Vagina (tissue), 2 donors: ENCODE measurements around the gene MICAL3. TPM values are rescaled to one million over a fixed set of nuclear protein-coding genes. Genes with fewer than 3 reads are reported as not detected.
"Not testable (repeated sequence)": the region's sequence is repeated elsewhere in the genome, so short reads cannot be mapped to it uniquely, and the experiment has no call there.

Source experiments
- DNase-seq, 2 donors: peaks; one replicate each; pipeline ENCODE4 v3.0.0-alpha.2; 2017; ENCODE audit errors: extremely low spot score in 2 of 2
- H3K27ac ChIP-seq: fragments of 200-600 bp; sonication (generic); one replicate; pipeline ENCODE4 v1.5.1; 2019
- H3K27me3 ChIP-seq: fragments of 200-600 bp; sonication (generic); one replicate; pipeline ENCODE4 v1.5.1; 2019
- H3K36me3 ChIP-seq, 2 donors: fragments of 200-600 bp; sonication (generic); one replicate each; pipeline ENCODE4 v1.5.1; 2017 to 2019
- H3K4me1 ChIP-seq: fragments of 200-600 bp; sonication (generic); one replicate; pipeline ENCODE4 v1.5.1; 2019
- H3K4me3 ChIP-seq, 2 donors: fragments of 200-600 bp; sonication (generic); 1 replicate in 1 of 2; 2 replicates in 1 of 2; pipeline ENCODE4 v1.5.1; 2016 to 2019
- H3K9me3 ChIP-seq: fragments of 200-600 bp; sonication (generic); one replicate; pipeline ENCODE4 v1.5.1; 2019
- POLR2A ChIP-seq, 2 donors: fragments of 450-650 bp; IDR thresholded peaks; one replicate each; pipeline ENCODE4 v1.6.1; 2017; ENCODE audit warnings: antibody characterized with exemption in 2 of 2, mild to moderate bottlenecking in 2 of 2, moderate library complexity in 2 of 2
- POLR2AphosphoS5 ChIP-seq, 2 donors: sonication (generic); formaldehyde crosslinking; IDR thresholded peaks; one replicate each; pipeline ENCODE4 v1.9.0; 2017; ENCODE audit warnings: antibody characterized with exemption in 2 of 2, mild to moderate bottlenecking in 2 of 2, low read depth in 1 of 2; ENCODE audit not compliant: insufficient read depth in 1 of 2
- intact Hi-C: fragments of 100-400 bp; cut with DNase I; formaldehyde crosslinking; loops from one replicate; pipeline ENCODE4 v1.15.1; 2023
- total RNA-seq: library from RNA; depleted of rRNA; stranded (reverse); fragments of >200 nt; gene quantifications from one replicate; pipeline ENCODE4 v1.2.3, GENCODE V29; 2016
- TF ChIP-seq, protein P1 (sequence below), 3 experiments: fragments of 450-650 bp in 2 of 3; fragments of 200-600 bp in 1 of 3; sonication (generic) in 1 of 3; IDR thresholded peaks; one replicate each; pipeline ENCODE4 v1.5.1; 2017 to 2019; ENCODE audit warnings: antibody characterized with exemption in 3 of 3, mild to moderate bottlenecking in 2 of 3, moderate library complexity in 2 of 3

MICAL3 gene
- total RNA-seq, 1 donor from 2014 or later, result 35.1 TPM

DNA sequence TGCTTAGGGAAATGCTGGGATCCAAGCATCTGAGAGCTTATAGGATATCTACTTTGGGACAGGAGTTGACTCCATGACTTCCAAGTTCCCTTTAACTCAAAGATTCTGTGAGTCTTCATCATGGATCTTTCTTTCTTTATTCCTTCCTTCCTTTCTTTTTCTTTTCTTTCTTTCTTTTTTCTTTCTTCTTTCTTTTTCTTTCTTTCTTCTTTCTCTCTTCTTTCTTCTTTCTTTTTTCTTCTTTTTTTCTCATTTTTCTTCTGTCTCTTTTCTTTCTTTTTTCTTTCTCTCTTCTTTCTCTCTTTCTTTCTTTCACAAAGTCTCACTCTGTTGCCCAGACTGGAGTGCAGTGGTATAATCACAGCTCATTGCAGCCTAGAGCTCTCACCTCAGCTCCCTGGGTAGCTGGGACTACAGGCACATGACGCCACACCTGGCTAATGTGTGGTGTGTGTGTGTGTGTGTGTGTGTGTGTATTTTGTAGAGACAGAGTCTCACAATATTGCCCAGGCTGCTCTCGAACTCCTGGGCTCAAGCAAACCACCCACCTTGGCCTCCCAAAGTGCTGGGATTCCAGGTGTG lies 5.4 kb upstream of the MICAL3 start:
- Histone ChIP-seq H3K4me3 (no peak overlapping the region), H3K36me3 (no peaks in the 10 kb centered on the region), H3K27me3 (no peaks in the 10 kb centered on the region), H3K9me3 (no peaks in the 10 kb centered on the region), H3K4me1 (peaks cover 31% of the 10 kb centered on the region), H3K27ac (no peak overlapping the region)
- no peak for DNase-seq
- intact Hi-C loops, result no loop called here
- TF ChIP-seq POLR2A (IDR thresholded peaks at IDR 0.05), result no peak
- TF ChIP-seq, protein P1, sequence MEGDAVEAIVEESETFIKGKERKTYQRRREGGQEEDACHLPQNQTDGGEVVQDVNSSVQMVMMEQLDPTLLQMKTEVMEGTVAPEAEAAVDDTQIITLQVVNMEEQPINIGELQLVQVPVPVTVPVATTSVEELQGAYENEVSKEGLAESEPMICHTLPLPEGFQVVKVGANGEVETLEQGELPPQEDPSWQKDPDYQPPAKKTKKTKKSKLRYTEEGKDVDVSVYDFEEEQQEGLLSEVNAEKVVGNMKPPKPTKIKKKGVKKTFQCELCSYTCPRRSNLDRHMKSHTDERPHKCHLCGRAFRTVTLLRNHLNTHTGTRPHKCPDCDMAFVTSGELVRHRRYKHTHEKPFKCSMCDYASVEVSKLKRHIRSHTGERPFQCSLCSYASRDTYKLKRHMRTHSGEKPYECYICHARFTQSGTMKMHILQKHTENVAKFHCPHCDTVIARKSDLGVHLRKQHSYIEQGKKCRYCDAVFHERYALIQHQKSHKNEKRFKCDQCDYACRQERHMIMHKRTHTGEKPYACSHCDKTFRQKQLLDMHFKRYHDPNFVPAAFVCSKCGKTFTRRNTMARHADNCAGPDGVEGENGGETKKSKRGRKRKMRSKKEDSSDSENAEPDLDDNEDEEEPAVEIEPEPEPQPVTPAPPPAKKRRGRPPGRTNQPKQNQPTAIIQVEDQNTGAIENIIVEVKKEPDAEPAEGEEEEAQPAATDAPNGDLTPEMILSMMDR (IDR thresholded peaks at IDR 0.05), result no peak
- TF ChIP-seq POLR2AphosphoS5 (IDR thresholded peaks at IDR 0.05; ENCODE audit: insufficient read depth in 1 of 2, low read depth in 1 of 2), result no peak

DNA sequence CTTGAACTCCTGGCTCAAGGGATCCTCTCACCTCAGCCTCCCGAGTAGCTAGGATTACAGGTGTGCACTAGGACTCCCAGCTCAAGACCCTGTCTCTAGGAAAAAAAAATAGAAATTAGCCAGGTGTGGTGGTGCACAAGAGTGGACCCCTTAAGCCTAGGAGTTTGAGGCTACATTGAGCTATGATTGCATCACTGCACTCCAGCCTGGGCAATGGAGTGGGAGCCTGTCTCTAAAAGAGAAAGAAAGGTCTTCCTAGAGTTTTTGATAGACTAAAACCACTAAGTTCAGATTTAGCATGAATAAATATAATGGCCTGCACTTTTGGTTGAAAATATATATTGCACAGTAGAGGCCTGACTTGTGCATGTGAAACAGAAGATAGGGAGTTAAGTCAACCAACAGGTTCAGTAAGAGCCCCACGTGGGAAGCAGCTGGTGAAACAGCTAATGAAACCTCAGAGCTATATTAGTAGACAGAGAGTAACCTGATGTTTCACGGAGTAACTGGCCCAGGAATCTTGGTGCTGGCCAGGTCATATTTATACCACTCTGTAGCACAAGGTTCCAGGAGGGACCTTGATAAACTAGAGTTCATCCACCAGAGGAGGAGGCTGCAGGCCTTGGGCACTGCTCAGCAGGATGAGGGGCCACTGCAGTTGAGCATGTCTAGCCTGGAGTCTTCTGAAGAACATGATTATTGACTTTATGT lies 4.6 kb upstream of the MICAL3 start:
- intact Hi-C loops, result no loop called here
- no peak for DNase-seq
- no peak overlapping the region for H3K27ac ChIP-seq

GRCh38 chr22:18025898-18026297 lies 1.5 kb upstream of the MICAL3 start:
- H3K27ac ChIP-seq, H3K36me3 ChIP-seq, H3K27me3 ChIP-seq, intact Hi-C loops, H3K9me3 ChIP-seq, DNase-seq, H3K4me3 ChIP-seq: not testable (repeated sequence)
- H3K4me1 ChIP-seq, result peaks cover 21% of the 10 kb centered on the region

More for the DNA sequence above, 4.6 kb upstream of the MICAL3 start:
- no peak overlapping the region for H3K4me3 ChIP-seq
- peaks cover 36% of the 10 kb centered on the region for H3K4me1 ChIP-seq
- no peaks in the 10 kb centered on the region for H3K36me3 ChIP-seq
- no peaks in the 10 kb centered on the region for H3K9me3 ChIP-seq
- peak in 1 of 2 donors; percentile 28 for TF ChIP-seq POLR2AphosphoS5 (IDR thresholded peaks at IDR 0.05; ENCODE audit: insufficient read depth in 1 of 2, low read depth in 1 of 2)
- TF ChIP-seq, protein P1 (IDR thresholded peaks at IDR 0.05), result no peak
- no peaks in the 10 kb centered on the region for H3K27me3 ChIP-seq

- TF ChIP-seq POLR2A (IDR thresholded peaks at IDR 0.05), result no peak
- no peak for TF ChIP-seq POLR2AphosphoS5 (IDR thresholded peaks at IDR 0.05; ENCODE audit: insufficient read depth in 1 of 2, low read depth in 1 of 2)
- TF ChIP-seq, protein P1 (IDR thresholded peaks at IDR 0.05), result no peak
- no peak for DNase-seq
- Histone ChIP-seq H3K27me3 (no peaks in the 10 kb centered on the region), H3K27ac (peak overlapping the region; percentile 87), H3K9me3 (no peaks in the 10 kb centered on the region), H3K4me3 (peak overlapping the region; percentile 57 to 81), H3K36me3 (no peaks in the 10 kb centered on the region), H3K4me1 (peaks cover 20% of the 10 kb centered on the region)
- intact Hi-C loops, result loop anchor here (5.0 kb wide), 1 partner anchor 52 kb away; the partner anchor contains the start of gene PEX26
These were observed 777 bp upstream of the MICAL3 start for GRCh38 chr22:18024956-18025720.

GRCh38 chr22:18023509-18024275 lies 669 bp downstream of the MICAL3 start:
- no peak for DNase-seq
- Histone ChIP-seq H3K4me3 (peak overlapping the region; percentile 57 to 81), H3K36me3 (no peaks in the 10 kb centered on the region), H3K9me3 (no peaks in the 10 kb centered on the region), H3K27me3 (no peaks in the 10 kb centered on the region), H3K4me1 (peaks cover 20% of the 10 kb centered on the region), H3K27ac (peak overlapping the region; percentile 87)
- intact Hi-C loops, result loop anchor here (5.0 kb wide), 1 partner anchor 54 kb away; the partner anchor contains the start of gene PEX26
- TF ChIP-seq, protein P1 (IDR thresholded peaks at IDR 0.05), result no peak
- peak; percentile 11 to 79 for TF ChIP-seq POLR2AphosphoS5 (IDR thresholded peaks at IDR 0.05; ENCODE audit: insufficient read depth in 1 of 2, low read depth in 1 of 2)
- peak in 1 of 2 donors; percentile 29 for TF ChIP-seq POLR2A (IDR thresholded peaks at IDR 0.05)
